Duodenal mucosa (tissue), 2 donors: ENCODE data around the gene ANGPTL2.

Experiments
- H3K27ac ChIP-seq: one replicate; pipeline ENCODE4 v1.7.0; 2013; ENCODE audit warnings: low read depth, low read length
- H3K27me3 ChIP-seq, 2 donors: one replicate each; pipeline ENCODE4 v1.7.0; 2013; ENCODE audit warnings: low read length in 2 of 2, control low read depth in 1 of 2; ENCODE audit not compliant: insufficient read depth in 2 of 2, control insufficient read depth in 1 of 2
- H3K36me3 ChIP-seq, 2 donors: one replicate each; pipeline ENCODE4 v1.7.0; 2013; ENCODE audit warnings: low read length in 2 of 2, control low read depth in 1 of 2; ENCODE audit not compliant: insufficient read depth in 2 of 2, control insufficient read depth in 1 of 2
- H3K4me1 ChIP-seq, 2 donors: one replicate each; pipeline ENCODE4 v1.7.0; 2013; ENCODE audit warnings: low read length in 2 of 2, control low read depth in 1 of 2; ENCODE audit not compliant: insufficient read depth in 2 of 2, control insufficient read depth in 1 of 2
- H3K4me3 ChIP-seq, 2 donors: one replicate each; pipeline ENCODE4 v1.7.0; 2013; ENCODE audit warnings: low read length in 2 of 2, low read depth in 1 of 2
- H3K9ac ChIP-seq, 2 donors: one replicate each; pipeline ENCODE4 v1.7.0; 2013; ENCODE audit warnings: low read length in 2 of 2, low read depth in 1 of 2
- H3K9me3 ChIP-seq, 2 donors: one replicate each; pipeline ENCODE4 v1.7.0; 2013; ENCODE audit warnings: low read length in 2 of 2, control low read depth in 1 of 2; ENCODE audit not compliant: control insufficient read depth in 1 of 2

The ANGPTL2 gene

GRCh38 chr9:127088724-127089615, 33.5 kb downstream of the ANGPTL2 start:
- Histone ChIP-seq H3K27ac (no peak overlapping the region), H3K27me3 (no peaks in the 10 kb centered on the region), H3K36me3 (peaks cover 21 to 44% of the 10 kb centered on the region in 2 donors), H3K4me1 (no peaks in the 10 kb centered on the region), H3K9ac (no peak overlapping the region), H3K4me3 (no peak overlapping the region), H3K9me3 (no peaks in the 10 kb centered on the region)

GRCh38 chr9:127087836-127088235, 34.6 kb downstream of the ANGPTL2 start:
- Histone ChIP-seq H3K27ac (no peak overlapping the region), H3K36me3 (peaks cover 21 to 38% of the 10 kb centered on the region in 2 donors), H3K4me1 (no peaks in the 10 kb centered on the region), H3K9ac (no peak overlapping the region), H3K4me3 (no peak overlapping the region), H3K9me3 (no peaks in the 10 kb centered on the region), H3K27me3 (no peaks in the 10 kb centered on the region)

- Histone ChIP-seq H3K9ac (no peak overlapping the region), H3K4me3 (no peak overlapping the region), H3K27me3 (no peaks in the 10 kb centered on the region), H3K4me1 (no peaks in the 10 kb centered on the region), H3K36me3 (peaks cover 21 to 34% of the 10 kb centered on the region in 2 donors), H3K9me3 (no peaks in the 10 kb centered on the region), H3K27ac (no peak overlapping the region)
These were observed 35.0 kb downstream of the ANGPTL2 start for GRCh38 chr9:127087411-127087810.

- Histone ChIP-seq H3K4me1 (no peaks in the 10 kb centered on the region), H3K9me3 (no peaks in the 10 kb centered on the region), H3K36me3 (peaks cover 21 to 32% of the 10 kb centered on the region in 2 donors), H3K27ac (no peak overlapping the region), H3K9ac (no peak overlapping the region), H3K4me3 (no peak overlapping the region), H3K27me3 (no peaks in the 10 kb centered on the region)
These were observed 35.7 kb downstream of the ANGPTL2 start for GRCh38 chr9:127086771-127087170.

- H3K27ac ChIP-seq = no peak overlapping the region
- peaks cover 12 to 29% of the 10 kb centered on the region in 2 donors for H3K36me3 ChIP-seq
- H3K9ac ChIP-seq = no peak overlapping the region
- H3K27me3 ChIP-seq = no peaks in the 10 kb centered on the region
- H3K4me1 ChIP-seq = no peaks in the 10 kb centered on the region
- H3K4me3 ChIP-seq = no peak overlapping the region
- H3K9me3 ChIP-seq = no peaks in the 10 kb centered on the region
These were observed 37.2 kb downstream of the ANGPTL2 start for GRCh38 chr9:127085186-127085585.

- H3K27ac ChIP-seq = no peak overlapping the region
- H3K9ac ChIP-seq = no peak overlapping the region
- H3K36me3 ChIP-seq = peaks cover 12 to 38% of the 10 kb centered on the region in 2 donors
These were observed 38.1 kb downstream of the ANGPTL2 start for GRCh38 chr9:127084076-127085039.

GRCh38 chr9:127083138-127083980, 39.1 kb downstream of the ANGPTL2 start:
- no peaks in the 10 kb centered on the region for H3K9me3 ChIP-seq
- H3K27ac ChIP-seq = no peak overlapping the region
- H3K4me1 ChIP-seq = no peaks in the 10 kb centered on the region
- H3K27me3 ChIP-seq = no peaks in the 10 kb centered on the region
- no peak overlapping the region for H3K4me3 ChIP-seq
- peaks cover 12 to 35% of the 10 kb centered on the region in 2 donors for H3K36me3 ChIP-seq
- H3K9ac ChIP-seq = no peak overlapping the region

More at GRCh38 chr9:127084076-127085039, 38.1 kb downstream of the ANGPTL2 start:
- Histone ChIP-seq H3K4me1 (no peaks in the 10 kb centered on the region), H3K9me3 (no peaks in the 10 kb centered on the region), H3K4me3 (no peak overlapping the region), H3K27me3 (no peaks in the 10 kb centered on the region)

- Histone ChIP-seq H3K9ac (no peak overlapping the region), H3K9me3 (no peaks in the 10 kb centered on the region), H3K4me1 (no peaks in the 10 kb centered on the region), H3K36me3 (peaks cover 0 to 20% of the 10 kb centered on the region in 2 donors), H3K4me3 (no peak overlapping the region), H3K27me3 (no peaks in the 10 kb centered on the region), H3K27ac (no peak overlapping the region)
These were observed 40.9 kb downstream of the ANGPTL2 start for GRCh38 chr9:127081250-127082185.
